Neural crest cell (in vitro differentiated cells): ENCODE results near the gene NBPF1. TPM values are rescaled to one million over a fixed set of nuclear protein-coding genes. Genes with fewer than 3 reads are reported as not detected.
"Not testable (repeated sequence)": the region's sequence is repeated elsewhere in the genome, so short reads cannot be mapped to it uniquely, and the experiment has no call there.

Experiments used
- DNase-seq: peaks from one replicate; pipeline ENCODE4 v3.0.0; 2021; ENCODE audit warnings: low read depth, mixed read lengths, low spot score
- H3K27ac Mint-ChIP-seq: one replicate; pipeline ENCODE4 v1.8.0; 2021; ENCODE audit warnings: mild to moderate bottlenecking, mixed read lengths; ENCODE audit not compliant: unreplicated experiment
- H3K27me3 Mint-ChIP-seq: 2 replicates; pipeline ENCODE4 v1.8.0; 2021; ENCODE audit warnings: low read depth, mild to moderate bottlenecking, mixed read lengths
- H3K36me3 Mint-ChIP-seq: 2 replicates; pipeline ENCODE4 v1.8.0; 2021; ENCODE audit warnings: low read depth, mild to moderate bottlenecking, mixed read lengths
- H3K4me1 Mint-ChIP-seq: 2 replicates; pipeline ENCODE4 v1.8.0; 2021; ENCODE audit warnings: mixed read lengths
- H3K4me3 Mint-ChIP-seq: one replicate; pipeline ENCODE4 v1.8.0; 2021; ENCODE audit warnings: mild to moderate bottlenecking, mixed read lengths
- H3K9me3 Mint-ChIP-seq: 2 replicates; pipeline ENCODE4 v1.8.0; 2021; ENCODE audit warnings: mixed read lengths
- total RNA-seq: library from RNA; stranded (reverse); gene quantifications from 2 replicates; pipeline ENCODE4 v1.2.1, GENCODE V29; 2021
- TF ChIP-seq, protein P1 (sequence below): fragments of 200-600 bp; sonication (generic); conservative IDR thresholded peaks from 2 replicates; pipeline ENCODE4 v1.5.0; 2021; ENCODE audit warnings: antibody characterized with exemption, mild to moderate bottlenecking

NBPF1 gene
- total RNA-seq, 1 donor from 2014 or later: 129 TPM

- Mint-ChIP-seq H3K4me3 (no peak overlapping the region), H3K9me3 (no peaks in the 10 kb centered on the region), H3K4me1 (peaks cover 5% of the 10 kb centered on the region), H3K27ac (peak overlapping the region; percentile 35), H3K36me3 (peaks cover 24% of the 10 kb centered on the region), H3K27me3 (no peaks in the 10 kb centered on the region)
- no peak for DNase-seq
- TF ChIP-seq, protein P1, sequence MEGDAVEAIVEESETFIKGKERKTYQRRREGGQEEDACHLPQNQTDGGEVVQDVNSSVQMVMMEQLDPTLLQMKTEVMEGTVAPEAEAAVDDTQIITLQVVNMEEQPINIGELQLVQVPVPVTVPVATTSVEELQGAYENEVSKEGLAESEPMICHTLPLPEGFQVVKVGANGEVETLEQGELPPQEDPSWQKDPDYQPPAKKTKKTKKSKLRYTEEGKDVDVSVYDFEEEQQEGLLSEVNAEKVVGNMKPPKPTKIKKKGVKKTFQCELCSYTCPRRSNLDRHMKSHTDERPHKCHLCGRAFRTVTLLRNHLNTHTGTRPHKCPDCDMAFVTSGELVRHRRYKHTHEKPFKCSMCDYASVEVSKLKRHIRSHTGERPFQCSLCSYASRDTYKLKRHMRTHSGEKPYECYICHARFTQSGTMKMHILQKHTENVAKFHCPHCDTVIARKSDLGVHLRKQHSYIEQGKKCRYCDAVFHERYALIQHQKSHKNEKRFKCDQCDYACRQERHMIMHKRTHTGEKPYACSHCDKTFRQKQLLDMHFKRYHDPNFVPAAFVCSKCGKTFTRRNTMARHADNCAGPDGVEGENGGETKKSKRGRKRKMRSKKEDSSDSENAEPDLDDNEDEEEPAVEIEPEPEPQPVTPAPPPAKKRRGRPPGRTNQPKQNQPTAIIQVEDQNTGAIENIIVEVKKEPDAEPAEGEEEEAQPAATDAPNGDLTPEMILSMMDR: no peak
Observed at GRCh38 chr1:16630661-16631247, 17.4 kb upstream of the NBPF1 start.

DNA sequence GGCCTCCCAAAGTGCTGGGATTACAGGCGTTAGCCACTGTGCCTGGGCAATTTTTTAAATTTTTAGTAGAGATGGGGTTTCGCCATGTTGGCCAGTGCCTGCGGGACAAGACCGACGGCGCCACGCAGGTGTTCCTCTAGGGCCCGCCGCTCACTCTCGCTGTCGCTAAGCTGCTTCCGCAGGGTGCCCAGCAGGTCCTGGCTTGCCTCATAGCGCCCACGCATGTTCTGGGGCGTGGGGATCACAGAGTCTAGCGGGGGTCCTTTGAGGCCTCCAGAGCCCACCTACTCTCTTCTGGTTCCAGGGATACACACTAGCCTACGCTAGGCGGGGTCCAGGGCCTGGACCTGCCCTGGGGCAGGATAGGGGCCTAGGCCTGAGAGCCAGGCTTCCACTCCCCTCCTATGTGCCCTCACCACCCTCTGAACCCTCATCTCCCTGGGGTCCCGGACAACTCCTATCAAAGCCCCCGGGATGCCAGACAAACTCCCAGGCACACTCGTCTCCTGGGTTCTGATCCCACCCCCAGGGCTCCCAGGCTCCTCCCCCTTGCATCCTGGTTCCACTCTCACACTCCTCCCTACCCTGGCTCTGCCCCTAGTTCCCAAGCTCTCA lies 16.7 kb upstream of the NBPF1 start:
- not testable (repeated sequence) for H3K27ac Mint-ChIP-seq, DNase-seq, H3K4me3 Mint-ChIP-seq, H3K9me3 Mint-ChIP-seq, H3K4me1 Mint-ChIP-seq, H3K27me3 Mint-ChIP-seq
- H3K36me3 Mint-ChIP-seq: peaks cover 25% of the 10 kb centered on the region

- DNase-seq: no peak
Observed at GRCh38 chr1:16628361-16629111, 15.2 kb upstream of the NBPF1 start.

DNA sequence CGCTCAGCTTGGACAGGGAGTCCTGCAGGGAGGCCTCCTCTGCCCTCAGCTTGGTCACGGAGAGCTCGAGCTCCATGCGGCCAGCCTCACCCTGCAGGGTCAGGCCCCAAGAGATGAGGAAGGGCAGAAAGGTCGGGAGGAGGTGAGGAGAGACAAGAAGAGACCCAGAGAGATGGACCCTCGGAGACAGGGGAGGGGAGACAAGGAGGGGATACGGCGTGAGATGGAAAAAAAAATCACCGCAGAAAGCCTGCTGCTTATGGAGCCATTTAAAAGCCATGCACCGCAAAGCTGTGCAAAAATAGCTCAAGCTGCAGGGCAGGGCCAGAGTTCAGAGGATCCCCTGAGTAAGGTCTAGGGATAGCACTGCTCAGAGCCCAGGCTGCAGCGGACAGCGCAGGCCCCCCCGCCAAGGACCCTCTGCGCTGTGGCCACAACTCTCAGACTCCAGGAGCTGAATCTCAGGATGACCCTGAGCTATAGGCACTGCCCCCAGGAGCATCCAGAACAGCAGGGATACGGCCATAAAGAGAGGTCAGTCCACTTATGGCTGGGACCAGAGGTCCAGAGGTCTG lies 13.1 kb upstream of the NBPF1 start:
- H3K4me1 Mint-ChIP-seq, H3K4me3 Mint-ChIP-seq, H3K27ac Mint-ChIP-seq, H3K9me3 Mint-ChIP-seq, H3K27me3 Mint-ChIP-seq, DNase-seq: not testable (repeated sequence)
- peaks cover 19% of the 10 kb centered on the region for H3K36me3 Mint-ChIP-seq

More at GRCh38 chr1:16628361-16629111, 15.2 kb upstream of the NBPF1 start:
- Mint-ChIP-seq H3K36me3 (peaks cover 22% of the 10 kb centered on the region), H3K4me1 (no peaks in the 10 kb centered on the region), H3K27me3 (no peaks in the 10 kb centered on the region), H3K27ac (peak overlapping the region; percentile 40), H3K9me3 (no peaks in the 10 kb centered on the region), H3K4me3 (no peak overlapping the region)
- TF ChIP-seq, protein P1: no peak

DNA sequence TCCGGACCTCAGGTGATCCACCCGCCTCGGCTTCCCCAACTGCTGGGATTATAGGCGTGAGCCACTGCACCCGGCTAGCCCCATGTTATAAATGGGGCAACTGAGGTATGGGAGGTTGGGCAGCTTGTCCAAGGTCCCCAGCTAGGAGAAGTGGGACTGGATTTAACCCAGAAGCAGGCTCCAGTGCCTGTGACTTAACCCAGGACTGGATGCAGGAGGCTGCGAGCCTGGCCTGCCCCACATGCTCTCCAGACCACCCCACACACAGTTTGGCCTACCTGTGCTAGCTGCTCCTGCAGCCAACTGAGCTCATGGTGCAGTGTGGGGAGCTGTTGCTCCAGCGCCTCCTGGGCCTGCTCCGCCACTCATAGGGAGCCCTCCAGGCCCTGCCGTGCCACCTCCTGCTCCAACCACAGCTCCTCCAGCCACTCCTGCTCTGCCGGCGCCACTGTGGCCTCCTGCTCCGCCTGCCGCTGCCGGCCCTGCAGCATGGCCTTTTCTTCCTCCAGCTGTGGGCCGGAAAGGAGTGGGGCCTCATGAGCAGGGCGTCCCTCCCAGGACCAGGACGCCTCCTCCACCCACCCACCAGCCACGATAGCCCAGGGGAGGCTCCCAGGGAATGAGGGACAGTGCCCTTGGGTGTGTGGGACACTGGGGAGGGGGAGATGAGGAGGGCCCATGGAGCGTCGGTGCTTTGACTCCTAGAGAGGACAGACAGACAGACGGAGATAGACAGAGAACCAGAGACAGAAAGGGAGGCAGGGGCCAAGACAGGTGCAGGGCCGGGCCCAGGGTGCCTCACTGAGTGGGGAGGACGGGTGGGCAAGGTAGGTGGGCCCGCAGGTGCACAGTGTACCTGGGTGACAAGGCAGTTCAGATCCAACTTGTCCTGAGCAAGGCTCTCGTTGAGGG lies 12.4 kb upstream of the NBPF1 start:
- H3K36me3 Mint-ChIP-seq: peaks cover 19% of the 10 kb centered on the region
- H3K27me3 Mint-ChIP-seq: no peaks in the 10 kb centered on the region
- TF ChIP-seq, protein P1: no peak
- DNase-seq: no peak
- H3K4me1 Mint-ChIP-seq: no peaks in the 10 kb centered on the region
- no peak overlapping the region for H3K4me3 Mint-ChIP-seq
- H3K9me3 Mint-ChIP-seq: no peaks in the 10 kb centered on the region
- H3K27ac Mint-ChIP-seq: peak overlapping the region; percentile 8

DNA sequence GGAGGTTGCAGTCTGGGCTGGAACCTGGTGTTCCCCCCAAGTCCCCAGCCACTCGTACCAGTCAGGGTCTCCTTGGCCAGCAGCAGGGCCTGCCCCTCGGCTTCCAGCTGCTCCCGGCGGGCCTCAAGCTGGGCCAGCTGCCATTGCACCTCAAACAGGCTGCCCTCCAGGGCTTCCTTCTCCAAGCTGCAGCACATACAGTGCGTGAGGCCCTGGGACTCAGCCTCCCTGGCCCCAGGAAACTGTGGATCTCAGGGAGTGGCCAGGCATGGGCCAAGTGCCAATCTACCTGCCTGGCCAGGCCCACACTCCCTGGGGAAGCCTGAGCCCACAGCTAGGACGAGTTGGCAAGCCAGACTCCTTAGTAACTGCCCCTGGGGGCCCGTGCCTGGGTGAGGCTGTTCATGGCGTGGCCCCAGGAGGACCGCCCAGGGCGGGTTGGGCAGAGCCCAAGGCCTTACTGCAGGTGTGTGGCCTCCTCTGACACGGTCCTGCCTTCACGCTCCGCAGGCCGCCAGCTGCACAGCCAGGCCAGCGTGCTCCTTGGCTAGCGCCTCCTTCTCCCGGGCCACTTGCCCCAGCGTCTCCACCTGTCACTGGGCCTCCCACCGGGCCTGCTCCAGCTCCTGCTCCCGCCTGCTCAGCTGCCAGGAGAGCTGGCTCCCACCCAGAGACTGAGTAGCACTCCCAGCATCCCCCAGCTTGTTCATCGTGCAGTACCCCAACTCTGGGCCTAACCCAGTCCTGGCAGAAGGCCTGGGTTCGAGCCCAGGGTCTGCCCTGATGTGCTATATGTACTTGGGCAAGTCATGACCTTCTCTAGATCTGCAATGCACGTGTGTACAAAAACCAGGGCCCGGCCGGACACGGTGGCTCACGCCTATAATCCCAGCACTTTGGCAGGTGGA lies 10.7 kb upstream of the NBPF1 start:
- not testable (repeated sequence) for H3K27ac Mint-ChIP-seq, DNase-seq, H3K9me3 Mint-ChIP-seq, H3K27me3 Mint-ChIP-seq, H3K36me3 Mint-ChIP-seq, H3K4me1 Mint-ChIP-seq, H3K4me3 Mint-ChIP-seq

DNA sequence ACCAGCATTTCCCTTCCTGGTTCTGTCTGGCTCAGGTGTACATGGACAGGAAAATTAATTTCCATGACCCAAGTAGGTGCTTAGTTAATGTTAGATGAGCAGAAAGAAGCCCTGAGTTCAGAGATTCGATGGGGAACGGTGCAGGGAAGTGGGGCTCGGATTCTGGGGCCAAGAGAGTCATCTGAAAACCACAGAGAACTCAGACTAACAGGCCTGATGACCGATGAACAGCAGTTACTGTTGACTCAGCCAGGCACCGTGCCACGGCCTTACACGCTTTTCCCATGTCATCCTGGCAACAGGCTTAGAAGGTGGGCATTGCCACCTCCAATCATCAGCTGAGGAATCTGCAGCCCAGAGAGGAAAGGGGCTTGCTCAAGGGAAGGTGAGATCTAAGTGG lies 10.0 kb upstream of the NBPF1 start:
- not testable (repeated sequence) for H3K4me1 Mint-ChIP-seq, H3K27me3 Mint-ChIP-seq, H3K27ac Mint-ChIP-seq, H3K9me3 Mint-ChIP-seq, H3K36me3 Mint-ChIP-seq, H3K4me3 Mint-ChIP-seq, DNase-seq

GRCh38 chr1:16621681-16622315 lies 8.4 kb upstream of the NBPF1 start:
- not testable (repeated sequence) for H3K4me1 Mint-ChIP-seq, H3K9me3 Mint-ChIP-seq, H3K27me3 Mint-ChIP-seq, H3K36me3 Mint-ChIP-seq, DNase-seq, H3K27ac Mint-ChIP-seq, H3K4me3 Mint-ChIP-seq
